OCI-LY3 (cell line): Measurements from ENCODE around the gene ABCD3.

Experiments
- CTCF ChIP-seq: fragments of 200-600, 300-600 bp; sonication (generic); IDR thresholded peaks from 2 replicates; pipeline ENCODE4 v1.5.1; 2014; ENCODE audit warnings: antibody characterized with exemption, low read length, low read depth
- EZH2phosphoT487 ChIP-seq: fragments of 200-600 bp; shearing (Covaris generic); IDR thresholded peaks from 2 replicates; pipeline ENCODE4 v1.6.1; 2018; ENCODE audit warnings: antibody characterized with exemption, mixed run types, low read depth

- TF ChIP-seq EZH2phosphoT487 (no peak), CTCF (no peak)
Measured at GRCh38 chr1:94408104-94408830, 9.9 kb upstream of the ABCD3 start.
